MCF 10A (cell line): ENCODE results near the gene SYT12. TPM values are rescaled to one million over a fixed set of nuclear protein-coding genes. Genes with fewer than 3 reads are reported as not detected.

Experiments
- BruUV-seq: library from RNA; stranded (reverse); fragments of 400-500 nt; replicated peaks from 2 replicates; lab custom pipeline; 2021; lab: Mats Ljungman, UMichigan
- CTCF ChIA-PET: fragments of 300-600 bp; sonication (Branson Sonifier 250); formaldehyde crosslinking; extraction: SDS; loops from one replicate; lab custom pipeline; 2021; ENCODE audit warnings: antibody characterized with exemption, inconsistent platforms; lab: Yijun Ruan, JAX
- POLR2A ChIA-PET: fragments of 300-600, 350-650 bp; sonication (Branson Sonifier 250); formaldehyde crosslinking; extraction: SDS; loops from one replicate; lab custom pipeline; 2020; ENCODE audit warnings: antibody characterized with exemption, inconsistent platforms; lab: Yijun Ruan, JAX
- DNase-seq: peaks from one replicate; pipeline ENCODE4 v3.0.0-alpha.2; 2018; ENCODE audit not compliant: unreplicated experiment
- H3K27ac Mint-ChIP-seq: one replicate; pipeline ENCODE4 v1.8.0; 2022; ENCODE audit warnings: mild to moderate bottlenecking, low read depth, mixed read lengths; ENCODE audit not compliant: unreplicated experiment
- H3K27me3 Mint-ChIP-seq: one replicate; pipeline ENCODE4 v1.8.0; 2022; ENCODE audit warnings: mixed read lengths; ENCODE audit not compliant: insufficient read depth, unreplicated experiment
- H3K36me3 Mint-ChIP-seq: one replicate; pipeline ENCODE4 v1.8.0; 2022; ENCODE audit warnings: mild to moderate bottlenecking, moderate library complexity, mixed read lengths; ENCODE audit not compliant: insufficient read depth, unreplicated experiment
- H3K4me1 Mint-ChIP-seq: one replicate; pipeline ENCODE4 v1.8.0; 2022; ENCODE audit warnings: mixed read lengths; ENCODE audit not compliant: insufficient read depth, unreplicated experiment
- H3K4me3 Mint-ChIP-seq: one replicate; pipeline ENCODE4 v1.8.0; 2022; ENCODE audit warnings: mild to moderate bottlenecking, moderate library complexity, mixed read lengths; ENCODE audit not compliant: unreplicated experiment
- H3K9me3 Mint-ChIP-seq: one replicate; pipeline ENCODE4 v1.8.0; 2022; ENCODE audit warnings: mixed read lengths; ENCODE audit not compliant: unreplicated experiment
- intact Hi-C: fragments of 100-400 bp; cut with micrococcal nuclease; formaldehyde crosslinking; loops from 2 replicates; pipeline ENCODE4 v1.14.1; 2022
- total RNA-seq: library from RNA; stranded (reverse); gene quantifications from 2 replicates; pipeline ENCODE4 v1.2.3, GENCODE V29; 2022
- TF ChIP-seq, protein P1 (sequence below): fragments of 200-600 bp; IDR thresholded peaks from one replicate; pipeline ENCODE4 v1.8.0; 2022; ENCODE audit warnings: antibody characterized with exemption, mild to moderate bottlenecking; ENCODE audit not compliant: unreplicated experiment

Gene SYT12
- total RNA-seq, 1 experiment from 2014 or later: 0.44 TPM

DNA sequence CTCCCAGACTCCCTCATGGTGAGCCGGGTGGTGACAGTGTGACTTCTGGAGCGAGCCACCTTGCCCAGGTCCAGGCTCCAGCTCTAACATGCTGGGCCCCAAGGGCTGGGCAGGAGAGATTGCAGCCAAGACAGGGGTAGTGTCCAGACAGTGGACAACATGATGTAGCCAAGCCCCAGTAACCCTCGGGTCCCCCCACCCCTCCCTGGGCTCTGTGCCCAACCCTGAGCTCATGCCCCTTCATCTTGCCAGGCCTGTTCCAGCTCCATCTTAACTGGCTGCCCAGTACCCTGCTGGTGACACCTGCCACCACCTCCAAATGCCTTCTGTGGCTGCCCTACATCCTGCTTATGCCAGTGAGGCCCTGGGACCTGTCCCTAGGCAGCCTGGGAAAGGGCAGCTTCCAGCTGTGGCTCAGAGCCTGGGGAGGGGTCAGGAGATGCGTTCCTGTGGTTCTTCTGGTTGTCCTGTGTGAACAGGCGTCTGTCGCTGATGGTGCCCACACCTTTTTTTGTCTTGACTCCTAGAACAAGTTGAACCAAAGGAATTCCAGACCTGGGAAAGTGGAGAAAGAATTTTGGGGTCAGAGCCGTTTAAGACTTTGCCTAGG is 12.5 kb upstream of the SYT12 start:
- H3K27ac Mint-ChIP-seq: no peak overlapping the region
- BruUV-seq: no TSS peak
- H3K4me1 Mint-ChIP-seq: no peaks in the 10 kb centered on the region
- POLR2A ChIA-PET: interaction anchor here (1.0 kb wide), 1 partner anchor 52 kb away, joined by 3 read pairs; the partner anchor contains the start of gene PC
- H3K4me3 Mint-ChIP-seq: no peak overlapping the region
- CTCF ChIA-PET: interaction anchor here (0.6 kb wide), 1 partner anchor 49 kb away, joined by 3 read pairs; no protein-coding TSS in a partner anchor
- intact Hi-C loops: no loop called here
- no peaks in the 10 kb centered on the region for H3K27me3 Mint-ChIP-seq
- no peaks in the 10 kb centered on the region for H3K9me3 Mint-ChIP-seq
- TF ChIP-seq, protein P1, sequence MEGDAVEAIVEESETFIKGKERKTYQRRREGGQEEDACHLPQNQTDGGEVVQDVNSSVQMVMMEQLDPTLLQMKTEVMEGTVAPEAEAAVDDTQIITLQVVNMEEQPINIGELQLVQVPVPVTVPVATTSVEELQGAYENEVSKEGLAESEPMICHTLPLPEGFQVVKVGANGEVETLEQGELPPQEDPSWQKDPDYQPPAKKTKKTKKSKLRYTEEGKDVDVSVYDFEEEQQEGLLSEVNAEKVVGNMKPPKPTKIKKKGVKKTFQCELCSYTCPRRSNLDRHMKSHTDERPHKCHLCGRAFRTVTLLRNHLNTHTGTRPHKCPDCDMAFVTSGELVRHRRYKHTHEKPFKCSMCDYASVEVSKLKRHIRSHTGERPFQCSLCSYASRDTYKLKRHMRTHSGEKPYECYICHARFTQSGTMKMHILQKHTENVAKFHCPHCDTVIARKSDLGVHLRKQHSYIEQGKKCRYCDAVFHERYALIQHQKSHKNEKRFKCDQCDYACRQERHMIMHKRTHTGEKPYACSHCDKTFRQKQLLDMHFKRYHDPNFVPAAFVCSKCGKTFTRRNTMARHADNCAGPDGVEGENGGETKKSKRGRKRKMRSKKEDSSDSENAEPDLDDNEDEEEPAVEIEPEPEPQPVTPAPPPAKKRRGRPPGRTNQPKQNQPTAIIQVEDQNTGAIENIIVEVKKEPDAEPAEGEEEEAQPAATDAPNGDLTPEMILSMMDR: no peak
- no peak for DNase-seq
- peaks cover 5% of the 10 kb centered on the region for H3K36me3 Mint-ChIP-seq

DNA sequence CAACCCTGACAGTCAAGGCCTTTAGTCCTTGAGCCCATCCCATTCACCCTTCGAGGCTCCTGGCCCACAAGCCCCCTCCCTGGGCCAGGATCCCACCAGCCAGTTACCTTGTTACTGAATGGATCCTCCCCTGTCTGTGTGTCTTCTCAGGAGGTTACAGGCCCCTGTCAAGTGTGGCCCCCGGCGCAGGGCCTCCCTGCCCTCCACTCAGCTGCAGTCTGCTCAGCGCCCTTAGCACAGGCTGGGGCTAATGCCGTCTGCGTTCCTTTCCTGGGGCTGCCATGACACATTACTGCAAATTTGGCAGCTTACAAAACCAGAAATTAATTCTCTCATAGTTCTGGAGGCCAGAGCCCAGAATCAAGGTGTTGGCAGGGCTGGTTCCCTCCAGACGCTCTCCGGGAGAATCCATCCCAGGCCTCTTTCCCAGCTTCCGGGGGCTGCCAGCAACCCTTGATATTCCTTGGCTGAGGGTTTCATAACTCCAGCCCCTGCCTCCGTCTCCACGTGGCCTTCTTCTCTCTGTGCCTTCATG is 9.4 kb upstream of the SYT12 start:
- peaks cover 6% of the 10 kb centered on the region for H3K36me3 Mint-ChIP-seq
- H3K4me1 Mint-ChIP-seq: no peaks in the 10 kb centered on the region
- POLR2A ChIA-PET: no interaction called here
- no peak for DNase-seq
- TF ChIP-seq, protein P1: no peak
- H3K9me3 Mint-ChIP-seq: peaks cover under 1% of the 10 kb centered on the region
- no peak overlapping the region for H3K27ac Mint-ChIP-seq
- no peaks in the 10 kb centered on the region for H3K27me3 Mint-ChIP-seq
- CTCF ChIA-PET: no interaction called here
- H3K4me3 Mint-ChIP-seq: no peak overlapping the region
- no TSS peak for BruUV-seq
- intact Hi-C loops: no loop called here

DNA sequence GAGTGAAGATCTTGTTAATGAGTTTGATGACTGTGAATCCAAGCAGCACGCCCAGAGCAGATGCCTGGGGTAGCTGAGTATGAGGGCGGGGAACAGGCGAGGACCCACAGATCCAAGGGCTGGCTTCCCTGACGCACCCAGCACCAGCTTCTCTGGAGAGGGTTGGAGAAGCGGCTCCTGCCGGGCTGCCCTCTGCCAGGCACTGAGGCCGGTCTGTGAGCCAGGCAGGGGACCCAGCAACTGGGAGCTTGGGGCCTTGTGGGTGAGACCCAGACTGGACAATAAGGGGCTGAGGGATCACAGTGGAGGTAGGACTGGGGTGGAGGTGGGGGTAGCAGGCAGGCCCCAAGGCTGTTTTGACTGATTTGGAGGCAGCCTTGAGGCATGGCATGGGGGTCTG is 8.6 kb upstream of the SYT12 start:
- TF ChIP-seq, protein P1: no peak
- H3K27ac Mint-ChIP-seq: no peak overlapping the region
- no peak overlapping the region for H3K4me3 Mint-ChIP-seq
- H3K4me1 Mint-ChIP-seq: no peaks in the 10 kb centered on the region
- POLR2A ChIA-PET: interaction anchor here (1.2 kb wide), 1 partner anchor 13 kb away, joined by 4 read pairs; no protein-coding TSS in a partner anchor
- intact Hi-C loops: no loop called here
- H3K9me3 Mint-ChIP-seq: peaks cover 7% of the 10 kb centered on the region
- DNase-seq: no peak
- H3K36me3 Mint-ChIP-seq: peaks cover 6% of the 10 kb centered on the region
- no TSS peak for BruUV-seq
- H3K27me3 Mint-ChIP-seq: no peaks in the 10 kb centered on the region
- CTCF ChIA-PET: no interaction called here

DNA sequence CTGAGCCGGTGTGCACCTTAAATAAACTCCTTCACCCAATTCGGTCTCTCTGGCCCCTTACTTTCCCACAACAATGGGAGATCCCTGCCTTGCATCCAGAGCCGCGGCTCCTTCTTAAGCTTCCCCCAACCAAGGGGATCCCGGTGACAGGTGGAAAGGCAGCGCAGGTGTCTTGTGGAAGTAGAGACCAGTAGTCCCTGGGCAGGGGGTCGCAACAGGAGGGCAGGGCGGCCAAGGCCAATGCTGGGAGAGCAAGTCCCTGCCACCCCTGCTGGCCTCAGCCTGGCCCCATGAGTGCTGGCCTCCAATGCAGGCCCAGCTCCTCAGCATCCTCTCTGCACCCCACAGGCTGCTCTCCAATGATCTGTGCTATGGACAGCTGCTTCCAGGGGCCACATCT is 7.9 kb upstream of the SYT12 start:
- H3K27ac Mint-ChIP-seq: no peak overlapping the region
- POLR2A ChIA-PET: interaction anchor here (1.2 kb wide), 1 partner anchor 12 kb away, joined by 4 read pairs; no protein-coding TSS in a partner anchor

More for the DNA sequence above, 7.9 kb upstream of the SYT12 start:
- CTCF ChIA-PET: interaction anchor here (1.1 kb wide), 1 partner anchor 44 kb away, joined by 3 read pairs; no protein-coding TSS in a partner anchor
- TF ChIP-seq, protein P1: no peak
- peaks cover 7% of the 10 kb centered on the region for H3K9me3 Mint-ChIP-seq
- BruUV-seq: no TSS peak
- no peaks in the 10 kb centered on the region for H3K27me3 Mint-ChIP-seq
- DNase-seq: no peak
- H3K4me3 Mint-ChIP-seq: no peak overlapping the region
- H3K36me3 Mint-ChIP-seq: peaks cover 6% of the 10 kb centered on the region
- intact Hi-C loops: no loop called here
- H3K4me1 Mint-ChIP-seq: no peaks in the 10 kb centered on the region
